Fibroblast of skin of scalp (primary cell): ENCODE measurements around the gene SCT.

ENCODE experiments used
- DNase-seq: peaks from one replicate; pipeline ENCODE4 v3.0.0-alpha.2; 2013

SCT gene

DNA sequence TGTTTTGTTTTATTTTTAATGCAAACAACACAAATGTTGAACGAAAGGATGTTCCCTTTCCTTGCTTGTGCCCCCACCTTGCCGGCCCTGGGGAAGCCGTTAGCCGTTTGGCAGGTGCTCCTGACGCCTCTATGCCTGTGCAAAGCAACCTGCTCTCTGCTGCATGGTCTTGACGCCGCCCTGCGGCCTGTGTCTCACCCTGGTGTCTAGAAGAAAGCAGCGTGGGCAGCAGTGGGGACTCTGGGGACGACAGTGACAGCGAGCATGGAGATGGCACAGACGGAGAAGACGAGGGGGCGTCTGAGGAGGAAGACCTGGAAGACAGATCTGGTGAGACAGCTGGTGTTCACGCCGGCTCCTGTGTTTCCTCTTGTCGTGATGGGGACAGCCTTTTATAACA, 45.2 kb downstream of the SCT start:
- no peak for DNase-seq

GRCh38 chr11:581342-581741, 45.6 kb downstream of the SCT start:
- DNase-seq = no peak

GRCh38 chr11:579830-580601, 47.0 kb downstream of the SCT start:
- DNase-seq = no peak

- no peak for DNase-seq
These were observed 48.5 kb downstream of the SCT start for GRCh38 chr11:578276-579035.

GRCh38 chr11:577611-577894, 49.4 kb downstream of the SCT start:
- no peak for DNase-seq

DNA sequence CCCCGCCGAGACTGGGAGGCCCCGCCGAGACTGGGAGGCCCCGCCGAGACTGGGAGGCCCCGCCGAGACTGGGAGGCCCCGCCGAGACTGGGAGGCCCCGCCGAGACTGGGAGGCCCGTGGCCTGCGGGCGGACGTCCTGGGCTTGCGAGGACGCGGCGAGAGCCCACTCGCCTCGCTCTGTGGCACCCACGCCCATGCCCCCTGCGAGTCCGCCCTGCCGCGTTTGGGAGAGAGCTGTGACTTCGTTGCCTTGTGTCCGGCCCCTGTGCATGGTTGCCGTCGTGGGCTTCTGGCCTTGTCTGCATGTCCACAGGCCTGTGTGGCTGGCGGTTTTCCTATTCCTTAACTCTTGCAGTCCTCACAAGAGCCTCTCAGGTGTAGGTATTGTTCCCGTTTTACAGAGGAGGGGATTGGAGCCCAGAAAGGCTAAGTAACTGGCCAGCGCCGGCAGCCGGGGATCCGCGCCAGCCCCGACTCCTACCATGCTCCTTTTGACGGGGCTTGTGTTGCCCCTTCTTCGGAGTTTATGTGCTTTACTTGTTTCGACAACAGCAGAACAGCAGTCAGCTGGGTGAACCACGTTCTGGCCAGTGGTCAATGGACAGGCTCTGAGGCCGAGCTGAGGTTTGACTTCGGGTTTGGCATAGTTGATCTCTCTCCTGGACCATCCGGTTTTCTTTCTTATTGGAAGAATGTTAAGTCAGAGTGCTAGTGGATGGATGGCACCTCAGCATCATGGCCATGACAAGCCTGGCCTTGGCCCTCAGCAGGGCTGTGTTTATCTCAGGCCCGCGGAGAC, 50.0 kb downstream of the SCT start:
- DNase-seq = no peak
